Thymus (tissue), 11 donors: ENCODE measurements around the gene CTNNA3. TPM values are rescaled to one million over a fixed set of nuclear protein-coding genes. Genes with fewer than 3 reads are reported as not detected.

Experiments
- DNase-seq, 9 donors: peaks; one replicate each; pipeline ENCODE4 v3.0.0-alpha.2; 2013; ENCODE audit warnings: low spot score in 9 of 9, low read depth in 6 of 9, missing footprints in 1 of 9
- H3K27ac ChIP-seq, 2 donors: one replicate each; pipeline ENCODE4 v1.5.1; 2013; ENCODE audit warnings: control low read depth in 1 of 2, low read depth in 1 of 2, low read length in 1 of 2, mild to moderate bottlenecking in 1 of 2, moderate library complexity in 1 of 2
- H3K27me3 ChIP-seq, 2 donors: one replicate each; pipeline ENCODE4 v1.5.1; 2013; ENCODE audit warnings: low read length in 1 of 2; ENCODE audit not compliant: control insufficient read depth in 2 of 2, insufficient read depth in 1 of 2
- H3K36me3 ChIP-seq, 2 donors: one replicate each; pipeline ENCODE4 v1.5.1; 2013; ENCODE audit warnings: low read length in 1 of 2, mild to moderate bottlenecking in 1 of 2, moderate library complexity in 1 of 2; ENCODE audit not compliant: control insufficient read depth in 2 of 2, insufficient read depth in 2 of 2
- H3K4me1 ChIP-seq, 2 donors: one replicate each; pipeline ENCODE4 v1.5.1; 2013; ENCODE audit warnings: low read length in 2 of 2; ENCODE audit not compliant: control insufficient read depth in 2 of 2, insufficient read depth in 2 of 2
- H3K4me3 ChIP-seq, 2 donors: one replicate each; pipeline ENCODE4 v1.5.1; 2013; ENCODE audit warnings: low read length in 2 of 2, control low read depth in 1 of 2, mild to moderate bottlenecking in 1 of 2
- H3K9me3 ChIP-seq, 2 donors: one replicate each; pipeline ENCODE4 v1.5.1; 2013; ENCODE audit warnings: low read length in 1 of 2, mild to moderate bottlenecking in 1 of 2; ENCODE audit not compliant: control insufficient read depth in 2 of 2, insufficient read depth in 1 of 2
- whole genome bisulfite sequencing: extraction: QIAGEN DNeasy Blood & Tissue Kit; methylation state at CpG from one replicate; pipeline ENCODE4 v1.1.7; 2013; 5-methylcytosine and 5-hydroxymethylcytosine counted together
- polyA plus RNA-seq: library from polyadenylated mRNA; stranded (reverse); fragments of 200-250 nt; gene quantifications from one replicate; pipeline ENCODE4 v1.2.3, GENCODE V29; 2013
- total RNA-seq: library from RNA; stranded (reverse); fragments of 120-200 nt; gene quantifications from one replicate; pipeline ENCODE4 v1.2.4, GENCODE V29; 2013
- donor health status: healthy.

The CTNNA3 gene
- total and polyA plus RNA-seq, 2 donors = 0.27 to 0.28 TPM

GRCh38 chr10:66982053-66982420, 714.0 kb downstream of the CTNNA3 start:
- no peak for DNase-seq
- Histone ChIP-seq H3K9me3 (no peaks in the 10 kb centered on the region), H3K27ac (no peak overlapping the region), H3K36me3 (no peaks in the 10 kb centered on the region), H3K27me3 (no peaks in the 10 kb centered on the region), H3K4me1 (no peaks in the 10 kb centered on the region), H3K4me3 (no peak overlapping the region)
- 92% methylated on average over 1 of the region's 1 CpG for WGBS

GRCh38 chr10:66981361-66982052, 714.5 kb downstream of the CTNNA3 start:
- H3K27me3 ChIP-seq = no peaks in the 10 kb centered on the region
- no peak overlapping the region for H3K27ac ChIP-seq
- no peak for DNase-seq
- 88% methylated on average over 3 of the region's 3 CpGs for WGBS
- H3K9me3 ChIP-seq = no peaks in the 10 kb centered on the region
- no peaks in the 10 kb centered on the region for H3K4me1 ChIP-seq
- H3K36me3 ChIP-seq = no peaks in the 10 kb centered on the region
- H3K4me3 ChIP-seq = no peak overlapping the region

GRCh38 chr10:66980246-66980815, 715.7 kb downstream of the CTNNA3 start:
- Histone ChIP-seq H3K4me1 (no peaks in the 10 kb centered on the region), H3K27me3 (no peaks in the 10 kb centered on the region), H3K27ac (no peak overlapping the region), H3K9me3 (no peaks in the 10 kb centered on the region), H3K36me3 (no peaks in the 10 kb centered on the region), H3K4me3 (no peak overlapping the region)
- DNase-seq = no peak
- WGBS = 91% methylated on average over 4 of the region's 4 CpGs

- 71% methylated on average over 4 of the region's 4 CpGs for WGBS
- Histone ChIP-seq H3K9me3 (no peaks in the 10 kb centered on the region), H3K4me1 (no peaks in the 10 kb centered on the region)
Measured at GRCh38 chr10:66964946-66965345, 731.0 kb downstream of the CTNNA3 start.

GRCh38 chr10:66958466-66958865, 737.5 kb downstream of the CTNNA3 start:
- WGBS = 92% methylated on average over 2 of the region's 2 CpGs
- no peaks in the 10 kb centered on the region for H3K27me3 ChIP-seq
- DNase-seq = no peak
- H3K9me3 ChIP-seq = no peaks in the 10 kb centered on the region
- H3K4me1 ChIP-seq = no peaks in the 10 kb centered on the region
- no peaks in the 10 kb centered on the region for H3K36me3 ChIP-seq
- H3K4me3 ChIP-seq = no peak overlapping the region
- H3K27ac ChIP-seq = no peak overlapping the region

More at GRCh38 chr10:66964946-66965345, 731.0 kb downstream of the CTNNA3 start:
- Histone ChIP-seq H3K27me3 (no peaks in the 10 kb centered on the region), H3K27ac (no peak overlapping the region), H3K36me3 (no peaks in the 10 kb centered on the region), H3K4me3 (no peak overlapping the region)
- no peak for DNase-seq

GRCh38 chr10:66951896-66952295, 744.1 kb downstream of the CTNNA3 start:
- Histone ChIP-seq H3K9me3 (no peaks in the 10 kb centered on the region), H3K4me3 (no peak overlapping the region), H3K27ac (no peak overlapping the region), H3K36me3 (no peaks in the 10 kb centered on the region), H3K27me3 (no peaks in the 10 kb centered on the region), H3K4me1 (no peaks in the 10 kb centered on the region)
- no peak for DNase-seq
- WGBS = 77% methylated on average over 2 of the region's 2 CpGs

- no peaks in the 10 kb centered on the region for H3K36me3 ChIP-seq
- no peaks in the 10 kb centered on the region for H3K27me3 ChIP-seq
- H3K4me1 ChIP-seq = no peaks in the 10 kb centered on the region
- 92% methylated on average over 2 of the region's 2 CpGs for WGBS
- H3K4me3 ChIP-seq = no peak overlapping the region
- DNase-seq = no peak
- H3K9me3 ChIP-seq = no peaks in the 10 kb centered on the region
- H3K27ac ChIP-seq = no peak overlapping the region
Measured at GRCh38 chr10:66943590-66943989, 752.4 kb downstream of the CTNNA3 start.

GRCh38 chr10:66942407-66942806, 753.6 kb downstream of the CTNNA3 start:
- Histone ChIP-seq H3K4me1 (no peaks in the 10 kb centered on the region), H3K27ac (no peak overlapping the region), H3K27me3 (no peaks in the 10 kb centered on the region), H3K36me3 (no peaks in the 10 kb centered on the region), H3K9me3 (no peaks in the 10 kb centered on the region), H3K4me3 (no peak overlapping the region)
- 91% methylated on average over 1 of the region's 1 CpG for WGBS
- no peak for DNase-seq

GRCh38 chr10:66941491-66941890, 754.5 kb downstream of the CTNNA3 start:
- 91% methylated on average over 5 of the region's 5 CpGs for WGBS
- H3K36me3 ChIP-seq = no peaks in the 10 kb centered on the region
- H3K27me3 ChIP-seq = no peaks in the 10 kb centered on the region
- H3K4me1 ChIP-seq = no peaks in the 10 kb centered on the region
- H3K27ac ChIP-seq = no peak overlapping the region
- no peaks in the 10 kb centered on the region for H3K9me3 ChIP-seq
- DNase-seq = no peak
- H3K4me3 ChIP-seq = no peak overlapping the region
